ENCODE measurements around the gene LRRC74A.

LRRC74A gene

GRCh38 chr14:76810953-76811400 is 15.2 kb upstream of the LRRC74A start:
- DNase-seq, result peak; percentile 78

- peak; percentile 31 for DNase-seq
Observed at GRCh38 chr14:76811561-76811960, 14.6 kb upstream of the LRRC74A start.

GRCh38 chr14:76812093-76812421 is 14.2 kb upstream of the LRRC74A start:
- peak; percentile 36 for DNase-seq

- peak; percentile 93 for DNase-seq
Observed at GRCh38 chr14:76812422-76813383, 13.5 kb upstream of the LRRC74A start, which contains the start of gene ANGEL1. Gene ANGEL1 (minus strand): TSS chr14:76812882. CDS start chr14:76812827, 55 bp downstream.

GRCh38 chr14:76814726-76815645 is 11.2 kb upstream of the LRRC74A start:
- no peak for DNase-seq

- no peak for DNase-seq
Observed at GRCh38 chr14:76820700-76821099, 5.5 kb upstream of the LRRC74A start.

GRCh38 chr14:76827696-76828296 is 1.6 kb downstream of the LRRC74A start:
- DNase-seq, result no peak

GRCh38 chr14:76828339-76829012 is 2.3 kb downstream of the LRRC74A start:
- DNase-seq, result peak; percentile 16

GRCh38 chr14:76829013-76829365 is 2.8 kb downstream of the LRRC74A start:
- DNase-seq, result peak; percentile 20

- peak; percentile 90 for DNase-seq
Observed at GRCh38 chr14:76829650-76830421, 3.6 kb downstream of the LRRC74A start.

- DNase-seq, result peak; percentile 39
Observed at GRCh38 chr14:76830556-76830955, 4.3 kb downstream of the LRRC74A start.

- peak; percentile 13 for DNase-seq
Observed at GRCh38 chr14:76832503-76832988, 6.3 kb downstream of the LRRC74A start.

GRCh38 chr14:76833011-76833410 is 6.8 kb downstream of the LRRC74A start:
- no peak for DNase-seq

- DNase-seq, result no peak
Observed at GRCh38 chr14:76834241-76834661, 8.0 kb downstream of the LRRC74A start.

- peak; percentile 6 for DNase-seq
Observed at GRCh38 chr14:76836029-76836630, 9.9 kb downstream of the LRRC74A start.

- DNase-seq, result no peak
Observed at GRCh38 chr14:76837524-76837923, 11.3 kb downstream of the LRRC74A start.

- DNase-seq, result no peak
Observed at GRCh38 chr14:76842414-76842813, 16.2 kb downstream of the LRRC74A start.

GRCh38 chr14:76844223-76844622 is 18.0 kb downstream of the LRRC74A start:
- peak; percentile 12 for DNase-seq

GRCh38 chr14:76846331-76847047 is 20.3 kb downstream of the LRRC74A start:
- DNase-seq, result no peak

- DNase-seq, result no peak
Observed at GRCh38 chr14:76848879-76849278, 22.7 kb downstream of the LRRC74A start.
